HG03095 (cell line): ENCODE measurements around the gene AGTR1.
"Not testable (repeated sequence)": the region's sequence is repeated elsewhere in the genome, so short reads cannot be mapped to it uniquely, and the experiment has no call there.

ENCODE experiments used
- ATAC-seq: cut with Tn5 transposase; IDR thresholded peaks from one replicate; pipeline ENCODE4 v1.9.1; 2021; ENCODE audit warnings: moderate library complexity; ENCODE audit not compliant: unreplicated experiment

AGTR1 gene

GRCh38 chr3:148717885-148718561 is 20.3 kb downstream of the AGTR1 start:
- no peak for ATAC-seq

GRCh38 chr3:148718982-148719862 is 21.5 kb downstream of the AGTR1 start:
- no peak for ATAC-seq

- no peak for ATAC-seq
These were observed 23.2 kb downstream of the AGTR1 start for GRCh38 chr3:148720873-148721272.

GRCh38 chr3:148723631-148724030 is 25.9 kb downstream of the AGTR1 start:
- ATAC-seq: no peak

- peak; percentile 66 for ATAC-seq
These were observed 29.5 kb downstream of the AGTR1 start for GRCh38 chr3:148727231-148727630.

GRCh38 chr3:148728753-148729152 is 31.1 kb downstream of the AGTR1 start:
- ATAC-seq: no peak

- ATAC-seq: no peak
These were observed 31.9 kb downstream of the AGTR1 start for GRCh38 chr3:148729476-148730055.

GRCh38 chr3:148730676-148731075 is 33.0 kb downstream of the AGTR1 start:
- ATAC-seq: no peak

GRCh38 chr3:148735597-148735996 is 37.9 kb downstream of the AGTR1 start:
- ATAC-seq: no peak

- ATAC-seq: no peak
These were observed 38.4 kb downstream of the AGTR1 start for GRCh38 chr3:148736086-148736485.

- ATAC-seq: no peak
These were observed 39.4 kb downstream of the AGTR1 start for GRCh38 chr3:148737104-148737530.

GRCh38 chr3:148739720-148740119 is 42.0 kb downstream of the AGTR1 start:
- ATAC-seq: no peak

GRCh38 chr3:148740291-148740690 is 42.6 kb downstream of the AGTR1 start:
- ATAC-seq: no peak

GRCh38 chr3:148741219-148741618 is 43.5 kb downstream of the AGTR1 start:
- no peak for ATAC-seq

GRCh38 chr3:148742118-148742517 is 44.4 kb downstream of the AGTR1 start:
- no peak for ATAC-seq

- ATAC-seq: no peak
These were observed 48.4 kb downstream of the AGTR1 start for GRCh38 chr3:148746053-148746452.

GRCh38 chr3:148748283-148748682 is 50.6 kb downstream of the AGTR1 start:
- no peak for ATAC-seq

- no peak for ATAC-seq
These were observed 52.6 kb downstream of the AGTR1 start for GRCh38 chr3:148750296-148750695.

GRCh38 chr3:148751461-148751860 is 53.8 kb downstream of the AGTR1 start:
- no peak for ATAC-seq

- not testable (repeated sequence) for ATAC-seq
These were observed 55.7 kb downstream of the AGTR1 start for GRCh38 chr3:148753385-148753784.

GRCh38 chr3:148755570-148755969 is 57.9 kb downstream of the AGTR1 start:
- no peak for ATAC-seq

- no peak for ATAC-seq
These were observed 58.6 kb downstream of the AGTR1 start for GRCh38 chr3:148756311-148756710.
